DOHH2 (cell line): ENCODE results near the gene HSBP1L1.

Source experiments
- H3F3A ChIP-seq: fragments of 200-600 bp; sonication (generic), shearing (Covaris generic); 2 replicates; pipeline ENCODE4 v1.6.0; 2016; ENCODE audit warnings: antibody characterized with exemption, mild to moderate bottlenecking; ENCODE audit not compliant: control insufficient read depth, insufficient read depth
- H3K27ac ChIP-seq: fragments of 200-600 bp; sonication (generic); 2 replicates; pipeline ENCODE4 v1.5.1; 2014; ENCODE audit warnings: low read depth, mild to moderate bottlenecking, low read length, moderate library complexity
- H3K27me3 ChIP-seq: fragments of 200-600 bp; sonication (generic); 2 replicates; pipeline ENCODE4 v1.6.1; 2014; ENCODE audit warnings: mild to moderate bottlenecking, low read length, mixed read lengths; ENCODE audit not compliant: control insufficient read depth
- H3K36me3 ChIP-seq: fragments of 200-600 bp; sonication (generic); 2 replicates; pipeline ENCODE4 v1.6.1; 2014; ENCODE audit warnings: mild to moderate bottlenecking, low read length, moderate library complexity, mixed read lengths; ENCODE audit not compliant: control insufficient read depth
- H3K4me1 ChIP-seq: fragments of 200-600 bp; sonication (generic); 2 replicates; pipeline ENCODE4 v1.6.1; 2014; ENCODE audit warnings: mild to moderate bottlenecking, low read length, mixed read lengths; ENCODE audit not compliant: control insufficient read depth
- H3K4me2 ChIP-seq: fragments of 200-600 bp; sonication (generic); 2 replicates; pipeline ENCODE4 v1.6.0; 2014; ENCODE audit warnings: mild to moderate bottlenecking, low read length, moderate library complexity
- H3K4me3 ChIP-seq: fragments of 200-600 bp; sonication (generic); 2 replicates; pipeline ENCODE4 v1.5.1; 2014; ENCODE audit warnings: mild to moderate bottlenecking, low read length, mixed read lengths
- H3K79me2 ChIP-seq: fragments of 200-600 bp; sonication (generic); 2 replicates; pipeline ENCODE4 v1.6.1; 2014; ENCODE audit warnings: mild to moderate bottlenecking, low read length, mixed read lengths; ENCODE audit not compliant: control insufficient read depth
- H3K9me2 ChIP-seq: fragments of 200-600 bp; sonication (generic); replicated peaks from 2 replicates; pipeline ENCODE4 v1.6.1; 2014; ENCODE audit warnings: mild to moderate bottlenecking, low read length, mixed read lengths; ENCODE audit not compliant: control insufficient read depth
- H3K9me3 ChIP-seq: fragments of 200-600 bp; sonication (generic); 2 replicates; pipeline ENCODE4 v1.6.1; 2014; ENCODE audit warnings: antibody characterized with exemption, low read length, mixed read lengths; ENCODE audit not compliant: control insufficient read depth, insufficient read depth
- H4K20me1 ChIP-seq: fragments of 200-600 bp; sonication (generic); 2 replicates; pipeline ENCODE4 v1.6.0; 2014; ENCODE audit warnings: low read depth, mild to moderate bottlenecking, antibody characterized with exemption, low read length, moderate library complexity; ENCODE audit not compliant: control insufficient read depth, insufficient read depth
- CTCF ChIP-seq: fragments of 200-600 bp; sonication (generic); IDR thresholded peaks from one replicate; pipeline ENCODE4 v1.5.1; 2014; ENCODE audit warnings: antibody characterized with exemption, mild to moderate bottlenecking, low read depth, low read length; ENCODE audit not compliant: poor library complexity, severe bottlenecking
- EZH2phosphoT487 ChIP-seq: fragments of 200-600 bp; sonication (generic); IDR thresholded peaks from 2 replicates; pipeline ENCODE4 v1.6.1; 2017; ENCODE audit warnings: borderline replicate concordance, mild to moderate bottlenecking, antibody characterized with exemption, low read length, moderate library complexity, mixed read lengths

HSBP1L1 gene

GRCh38 chr18:79916546-79917168 is 47.8 kb upstream of the HSBP1L1 start:
- H3K4me1 ChIP-seq = no peaks in the 10 kb centered on the region
- no peaks in the 10 kb centered on the region for H3F3A ChIP-seq
- peaks cover 28% of the 10 kb centered on the region for H3K36me3 ChIP-seq
- H3K9me2 ChIP-seq = no peaks in the 10 kb centered on the region
- no peak for TF ChIP-seq EZH2phosphoT487
- no peak for TF ChIP-seq CTCF
- no peaks in the 10 kb centered on the region for H3K27me3 ChIP-seq
- no peaks in the 10 kb centered on the region; the same call in 1 of the 2 replicates for H3K79me2 ChIP-seq
- no peaks in the 10 kb centered on the region for H4K20me1 ChIP-seq
- H3K4me3 ChIP-seq = no peak overlapping the region
- H3K9me3 ChIP-seq = peaks cover 6% of the 10 kb centered on the region; the same call in 1 of the 2 replicates
- H3K27ac ChIP-seq = no peak overlapping the region
- H3K4me2 ChIP-seq = no peak overlapping the region

GRCh38 chr18:79917169-79917852 is 47.1 kb upstream of the HSBP1L1 start:
- Histone ChIP-seq H3K27ac (no peak overlapping the region), H4K20me1 (no peaks in the 10 kb centered on the region), H3K79me2 (no peaks in the 10 kb centered on the region; the same call in 1 of the 2 replicates), H3K27me3 (no peaks in the 10 kb centered on the region), H3F3A (no peaks in the 10 kb centered on the region), H3K36me3 (peaks cover 28% of the 10 kb centered on the region), H3K4me1 (no peaks in the 10 kb centered on the region), H3K9me3 (peaks cover 6% of the 10 kb centered on the region; the same call in 1 of the 2 replicates), H3K4me2 (no peak overlapping the region), H3K9me2 (no peaks in the 10 kb centered on the region), H3K4me3 (no peak overlapping the region)
- TF ChIP-seq CTCF (no peak), EZH2phosphoT487 (no peak)

GRCh38 chr18:79917853-79918614 is 46.4 kb upstream of the HSBP1L1 start:
- Histone ChIP-seq H3K9me2 (no peaks in the 10 kb centered on the region), H3K4me3 (no peak overlapping the region), H3K4me1 (no peaks in the 10 kb centered on the region), H3K27ac (no peak overlapping the region), H4K20me1 (no peaks in the 10 kb centered on the region), H3F3A (no peaks in the 10 kb centered on the region), H3K79me2 (no peaks in the 10 kb centered on the region; the same call in 1 of the 2 replicates), H3K9me3 (peaks cover 6% of the 10 kb centered on the region; the same call in 1 of the 2 replicates), H3K4me2 (no peak overlapping the region), H3K27me3 (no peaks in the 10 kb centered on the region), H3K36me3 (peaks cover 28% of the 10 kb centered on the region)
- no peak for TF ChIP-seq EZH2phosphoT487
- TF ChIP-seq CTCF = no peak
